ENCODE measurements around the gene BARHL1.

BARHL1 gene

DNA sequence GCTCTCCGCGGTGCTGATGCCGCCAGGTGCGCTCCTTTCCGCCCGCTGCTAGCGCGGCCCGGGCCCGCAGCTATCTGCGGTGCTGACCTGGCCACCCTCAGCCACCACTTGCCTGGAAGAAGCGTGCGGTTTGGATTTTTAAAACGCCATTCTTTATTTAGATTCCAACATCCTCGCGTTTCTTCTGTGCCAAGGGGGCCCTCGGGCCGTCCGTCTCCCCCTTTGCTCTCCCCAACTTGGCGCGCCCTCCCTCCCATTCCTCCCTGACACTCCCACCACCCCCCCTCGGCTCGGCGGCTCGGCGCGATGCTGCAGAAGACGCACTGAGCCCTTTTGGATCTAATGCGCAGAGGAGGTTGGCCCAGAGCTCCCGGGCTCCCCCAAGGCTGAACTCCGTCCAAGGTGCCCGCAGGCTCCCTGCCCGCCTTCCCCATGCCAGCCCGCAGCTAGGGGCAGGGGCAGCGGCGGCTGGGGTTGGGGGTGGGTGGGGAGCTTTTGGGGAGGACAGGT lies at the start of gene BARHL1:
Gene BARHL1 (plus strand): TSS at position 331 of the 510 bp plus-strand sequence. CDS start 192 bp downstream, outside the sequence.
- DNase-seq = no peak

DNA sequence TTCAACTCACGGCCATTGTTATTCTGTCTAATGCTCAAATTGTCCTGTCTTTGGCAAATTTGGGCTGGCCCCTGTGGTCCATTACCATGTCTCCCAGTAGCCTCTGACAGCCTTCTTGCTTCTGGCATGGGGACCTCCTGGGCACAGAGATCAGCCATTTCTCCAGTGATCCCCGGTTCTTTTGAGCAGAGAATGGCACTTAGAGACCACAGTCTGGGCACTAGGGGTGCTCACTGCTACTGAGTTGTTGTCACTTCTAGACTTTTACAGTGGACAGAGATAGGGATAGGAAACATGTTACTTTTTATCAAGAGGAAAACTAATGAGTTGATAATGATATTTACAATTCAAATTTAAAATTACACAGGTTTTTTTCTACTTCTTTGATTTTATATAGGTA lies 47.6 kb upstream of the BARHL1 start:
- DNase-seq = no peak

DNA sequence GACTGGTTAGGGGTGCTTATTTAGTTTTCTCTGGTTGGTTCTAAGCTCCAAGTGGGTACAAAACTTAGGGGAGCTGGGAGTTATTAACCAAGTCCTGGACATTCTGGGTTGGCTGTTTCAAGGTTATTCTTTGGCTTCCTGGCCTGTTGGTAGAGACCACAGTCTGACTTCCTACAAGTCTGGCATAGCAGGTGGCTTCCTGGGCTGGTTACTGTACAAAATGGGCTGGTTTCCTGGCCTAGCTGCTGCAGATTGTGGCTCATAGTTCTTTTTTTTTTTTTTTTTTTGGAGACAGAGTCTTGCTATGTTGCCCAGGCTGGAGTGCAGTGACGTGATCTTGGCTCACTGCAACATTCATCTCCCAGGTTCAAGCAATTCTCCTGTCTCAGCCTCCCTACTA lies 46.3 kb upstream of the BARHL1 start:
- no peak for DNase-seq

DNA sequence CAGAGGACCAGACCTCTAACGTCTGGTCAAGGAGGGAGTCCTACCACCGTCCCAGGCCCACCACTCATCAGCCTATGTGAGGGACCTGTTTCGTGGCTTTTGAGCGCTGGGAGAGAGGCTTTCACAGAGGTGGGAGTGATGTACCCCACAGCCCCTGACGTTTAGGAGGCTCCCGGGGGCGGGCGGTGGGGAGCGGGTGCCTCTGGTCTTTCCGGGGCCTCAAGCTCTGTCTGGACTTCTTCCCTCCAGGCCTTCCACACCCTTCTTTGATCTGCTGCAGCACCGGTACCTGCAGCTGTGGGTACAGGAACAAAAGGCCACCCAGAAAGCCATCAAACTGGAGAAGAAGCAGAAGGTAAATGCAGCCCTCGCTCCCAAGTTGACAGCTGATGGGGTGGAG lies 45.1 kb upstream of the BARHL1 start:
- no peak for DNase-seq

DNA sequence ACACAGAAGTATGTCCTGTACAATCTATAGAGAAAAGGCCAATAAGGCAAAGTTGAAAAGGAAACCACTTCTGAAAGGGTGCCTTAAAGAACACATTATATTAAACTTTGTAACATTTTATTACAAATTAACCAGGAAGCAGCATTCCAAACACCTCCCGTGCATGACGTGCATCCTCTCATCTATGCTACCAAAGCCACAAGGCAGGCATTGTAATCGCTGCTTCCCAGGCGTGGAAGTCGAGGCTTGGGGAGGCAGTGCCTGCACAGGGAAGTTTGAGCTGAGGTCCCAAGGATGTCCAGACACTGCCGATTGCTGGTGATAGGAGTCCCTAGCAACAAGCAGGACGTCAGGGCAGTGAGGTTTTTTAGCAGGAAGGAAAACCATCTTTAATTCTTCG lies 44.3 kb upstream of the BARHL1 start:
- DNase-seq = no peak

DNA sequence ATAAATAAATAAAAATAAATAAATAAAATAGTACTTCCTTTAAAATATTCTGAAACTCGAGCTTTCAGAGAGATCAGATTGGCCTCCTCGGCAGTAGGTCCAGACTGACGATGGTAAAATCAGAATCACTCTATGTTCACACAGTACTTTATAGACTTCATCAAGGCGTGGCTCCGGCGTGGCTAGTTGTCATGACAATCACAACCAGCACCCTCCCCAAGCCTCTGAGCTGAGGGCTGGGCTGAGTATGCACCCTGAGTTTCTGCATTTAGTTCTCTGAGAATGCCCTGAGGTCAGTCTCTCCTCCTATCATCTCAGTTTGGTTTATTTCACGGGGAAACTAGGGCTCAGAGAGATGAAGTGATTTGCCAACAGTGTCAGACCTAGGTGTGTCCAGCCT lies 43.3 kb upstream of the BARHL1 start:
- DNase-seq = no peak

DNA sequence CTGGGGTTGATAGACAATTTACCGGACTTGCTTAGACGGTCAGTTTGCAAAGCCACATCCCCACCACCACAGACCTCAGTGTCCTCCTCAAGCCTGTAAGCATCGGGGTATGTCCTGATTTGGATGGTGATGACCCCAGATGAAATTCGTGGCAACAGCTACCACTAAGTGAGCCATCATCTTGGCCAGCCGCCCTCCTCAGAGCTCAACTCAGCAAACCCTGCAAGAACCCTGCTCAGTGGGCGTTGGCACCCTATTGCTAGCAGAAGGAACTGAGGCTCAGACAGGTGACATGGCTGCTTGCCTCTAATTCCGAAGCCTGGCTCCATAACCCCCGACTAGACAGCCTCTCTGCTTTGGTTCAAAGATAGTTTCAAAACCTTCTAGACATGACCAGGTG lies 41.4 kb upstream of the BARHL1 start:
- no peak for DNase-seq

DNA sequence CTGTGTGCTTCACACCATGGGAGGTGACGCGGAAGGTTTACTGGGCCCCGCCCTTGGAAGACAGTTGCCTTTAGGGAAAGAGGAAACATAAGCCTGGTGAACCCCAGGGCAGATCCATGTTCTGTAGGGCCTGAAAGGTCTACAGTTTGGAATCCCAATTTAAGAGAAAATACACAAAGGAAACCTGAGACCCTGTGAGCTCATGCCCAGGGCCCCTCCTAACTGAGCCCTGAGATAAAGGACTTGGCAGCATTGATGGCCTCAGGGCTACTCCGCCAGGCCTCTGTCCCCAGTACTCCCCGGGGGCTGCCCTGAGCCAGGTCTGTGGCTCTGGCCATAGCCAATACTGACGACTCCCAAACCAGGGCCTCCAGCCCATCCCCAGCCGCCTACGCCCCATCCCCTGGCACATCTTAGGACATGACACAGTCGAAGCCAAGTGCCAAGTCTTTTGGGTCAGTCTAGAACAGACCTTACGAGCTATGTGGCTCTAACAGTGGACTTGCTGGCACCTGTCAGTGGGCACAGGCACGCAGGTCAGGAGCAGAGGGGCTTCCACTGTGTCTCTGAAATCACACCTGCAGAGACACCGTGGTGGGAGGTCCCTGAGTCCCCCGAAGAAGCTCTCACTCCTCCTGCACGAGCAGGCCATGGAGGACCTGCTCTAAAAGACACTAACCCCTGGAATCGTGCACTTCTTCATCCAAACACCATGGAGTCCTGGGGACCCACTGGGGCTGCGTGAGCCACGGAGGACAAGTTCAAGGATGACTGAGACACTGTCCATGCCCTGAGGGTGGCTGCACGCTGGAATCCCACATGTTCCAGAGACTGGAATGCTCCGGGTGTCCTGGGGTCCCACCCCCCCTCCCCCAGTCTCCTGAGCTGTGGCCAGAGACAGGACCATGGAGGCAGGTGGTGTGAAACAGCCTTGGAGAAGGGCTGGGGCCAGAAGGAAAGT lies 40.3 kb upstream of the BARHL1 start:
- no peak for DNase-seq

DNA sequence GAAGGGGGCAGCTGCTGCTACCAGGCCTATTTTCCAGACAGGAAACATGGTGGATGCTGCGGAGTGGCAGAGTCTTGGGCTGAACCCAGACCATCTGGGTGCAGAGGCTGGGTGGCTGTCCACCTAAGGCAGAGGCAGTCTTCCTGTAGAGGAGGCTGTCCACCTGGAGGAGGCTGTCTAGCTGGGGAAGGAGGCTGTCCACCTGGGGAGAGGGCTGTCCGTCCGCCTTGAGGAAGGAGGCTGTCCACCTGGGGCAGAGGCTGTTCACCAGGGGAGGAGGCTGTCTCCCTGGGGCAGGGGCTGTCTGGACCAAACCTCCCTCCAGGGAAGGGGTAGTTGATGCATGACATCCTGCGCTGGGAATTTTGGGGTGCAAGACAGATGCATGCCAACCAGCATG lies 39.2 kb upstream of the BARHL1 start:
- DNase-seq = no peak

DNA sequence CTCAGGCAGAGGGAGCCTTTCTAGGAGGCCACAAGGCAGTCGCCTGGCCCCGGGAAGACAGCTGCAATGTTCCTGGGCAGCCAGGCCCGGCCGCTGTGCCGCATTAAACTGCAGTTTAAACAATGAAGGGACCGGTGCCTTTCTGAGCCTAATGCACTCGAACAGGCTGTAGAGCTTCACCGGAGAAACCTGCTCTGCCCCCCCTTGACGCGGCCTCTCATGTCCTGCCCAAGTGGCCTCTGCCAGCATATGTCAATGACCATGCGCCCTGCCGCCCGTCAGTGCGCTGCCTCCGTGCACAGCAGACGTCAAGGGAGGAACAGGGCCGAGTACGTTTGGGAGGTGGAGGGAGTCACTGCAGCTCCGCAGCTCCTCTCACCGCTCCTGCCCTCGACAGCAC lies 38.4 kb upstream of the BARHL1 start:
- DNase-seq = no peak

DNA sequence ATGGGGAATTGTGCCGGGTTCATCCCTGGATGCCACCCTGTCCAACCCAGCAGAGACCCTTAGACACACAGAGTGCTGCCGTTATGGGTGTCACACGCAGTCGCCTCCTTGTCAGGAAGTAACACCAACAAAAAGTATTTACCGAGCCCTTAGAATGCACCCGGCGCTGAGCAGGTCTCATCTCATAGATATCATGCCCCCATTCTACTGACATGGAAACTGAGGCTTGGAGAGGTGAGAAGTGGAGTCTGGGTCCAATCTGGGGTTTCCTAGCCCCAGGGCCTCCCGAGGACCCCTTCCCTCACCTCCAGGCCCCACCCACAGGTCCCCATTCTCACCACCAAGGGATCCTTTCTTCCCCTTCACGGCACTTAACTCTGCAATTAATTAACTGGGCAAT lies 36.8 kb upstream of the BARHL1 start:
- no peak for DNase-seq

DNA sequence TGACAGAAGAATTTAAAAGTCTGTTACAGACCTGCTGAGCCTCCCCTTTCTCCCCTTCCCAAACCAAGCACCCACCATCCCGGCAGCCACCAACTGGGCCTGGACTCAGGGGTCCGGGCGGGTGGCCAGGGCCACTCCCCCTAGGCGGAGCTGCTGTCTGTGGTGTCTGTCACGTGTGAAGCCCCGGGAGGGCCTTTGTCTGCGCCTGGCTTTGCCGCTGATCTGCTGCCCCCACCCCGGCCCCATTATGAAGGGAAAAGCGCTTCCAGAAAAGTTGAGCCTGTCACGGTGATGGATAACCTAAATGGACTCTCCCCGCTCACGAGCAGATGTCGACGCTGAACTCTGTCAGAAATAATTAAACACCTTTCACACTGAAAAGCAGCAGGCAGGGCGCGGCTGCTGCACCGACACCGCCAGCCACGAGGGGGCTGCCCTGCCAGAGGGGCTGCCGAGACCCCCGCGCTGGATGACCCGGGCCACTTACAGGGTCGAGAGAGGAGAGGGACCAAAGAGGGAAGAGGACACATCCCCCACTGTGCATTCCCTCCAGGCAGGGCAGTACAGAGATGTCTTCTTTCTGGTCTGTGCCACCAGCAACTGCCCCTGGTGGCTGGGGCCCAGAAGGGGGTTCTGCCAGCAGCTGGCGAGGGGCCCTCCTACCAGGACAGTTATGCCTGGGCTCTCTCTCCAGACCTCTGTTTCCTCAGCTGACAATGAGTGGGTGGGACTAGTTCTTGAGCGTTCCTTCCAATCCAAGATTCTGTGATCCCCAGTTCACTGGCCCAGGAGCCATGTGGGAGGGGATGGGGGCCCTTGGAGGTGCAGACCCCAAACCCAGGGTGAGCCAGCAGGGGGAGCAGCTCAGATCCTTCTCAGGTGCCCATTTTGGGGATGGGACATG lies 36.0 kb upstream of the BARHL1 start:
- no peak for DNase-seq

DNA sequence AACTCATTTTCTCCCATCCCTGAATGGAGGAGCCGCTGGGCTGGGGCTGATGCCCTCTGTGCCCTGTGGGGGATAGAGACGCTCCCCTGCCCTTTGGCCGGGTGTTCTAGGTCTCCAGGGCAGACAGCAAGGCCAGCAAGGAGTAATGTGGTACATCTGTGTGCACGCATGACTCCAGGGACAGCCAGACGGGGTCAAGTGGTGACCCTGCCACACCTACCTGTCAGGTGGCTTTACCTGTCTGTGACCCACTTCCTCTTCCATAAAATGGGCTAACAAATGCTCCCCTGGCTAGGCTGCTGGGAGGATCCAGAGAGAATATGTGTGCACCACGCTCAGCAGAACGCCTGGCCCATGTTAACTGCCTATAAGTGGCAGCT lies 35.4 kb upstream of the BARHL1 start:
- no peak for DNase-seq

DNA sequence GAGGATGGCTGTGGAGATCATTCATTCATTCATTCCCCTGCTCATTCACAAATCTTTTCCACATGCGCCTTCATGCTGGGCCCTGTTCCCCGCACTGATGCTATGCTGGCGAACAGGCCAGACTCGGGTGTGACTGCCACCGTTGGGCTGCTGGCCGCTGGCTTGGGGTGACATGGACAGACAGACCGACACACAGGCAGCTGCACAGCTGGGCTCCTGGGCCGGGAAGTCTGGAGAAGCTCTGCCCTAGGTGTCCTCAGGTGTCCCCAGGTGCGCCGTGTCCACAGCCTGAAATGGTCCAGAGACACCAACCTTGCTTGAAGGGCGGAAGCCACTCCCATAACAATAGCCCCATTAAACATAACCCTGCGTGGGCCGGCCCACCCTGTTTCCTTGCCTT lies 35.0 kb upstream of the BARHL1 start:
- no peak for DNase-seq

DNA sequence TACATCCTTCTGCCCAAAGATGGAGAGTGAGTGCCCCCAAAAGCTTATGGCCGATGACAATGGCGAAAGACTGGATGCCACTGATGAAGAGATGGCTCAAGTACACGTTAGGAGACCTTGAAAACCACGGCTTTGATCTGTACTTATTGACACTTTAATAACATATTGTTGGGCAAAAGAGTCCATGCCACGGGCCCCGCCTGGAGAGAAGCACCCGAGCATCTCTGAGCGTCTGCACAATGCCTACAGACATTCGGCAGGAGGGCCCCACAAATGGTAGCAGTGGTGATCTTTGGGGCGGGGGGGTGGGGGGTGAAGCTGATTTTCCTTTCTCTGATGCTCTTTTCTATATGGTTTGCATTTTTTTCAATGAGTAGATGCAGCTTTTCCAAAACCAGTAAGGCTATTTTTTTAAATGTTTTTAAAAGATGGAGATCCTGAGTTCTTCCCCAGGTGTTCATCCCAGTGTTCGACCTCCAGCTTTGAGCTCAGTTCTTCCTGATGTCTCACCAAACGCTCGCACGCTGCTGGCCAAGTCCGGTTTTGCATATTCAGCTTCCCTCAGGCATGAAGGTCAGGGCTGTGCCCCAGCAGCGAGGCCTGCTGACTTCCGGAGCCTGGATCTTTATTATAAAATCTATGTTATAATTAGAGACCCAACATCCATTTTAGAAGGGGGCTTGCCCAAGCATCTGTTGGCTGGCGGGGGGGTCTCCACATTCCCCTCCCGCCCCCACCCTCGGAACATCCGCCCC lies 34.3 kb upstream of the BARHL1 start:
- DNase-seq = no peak

DNA sequence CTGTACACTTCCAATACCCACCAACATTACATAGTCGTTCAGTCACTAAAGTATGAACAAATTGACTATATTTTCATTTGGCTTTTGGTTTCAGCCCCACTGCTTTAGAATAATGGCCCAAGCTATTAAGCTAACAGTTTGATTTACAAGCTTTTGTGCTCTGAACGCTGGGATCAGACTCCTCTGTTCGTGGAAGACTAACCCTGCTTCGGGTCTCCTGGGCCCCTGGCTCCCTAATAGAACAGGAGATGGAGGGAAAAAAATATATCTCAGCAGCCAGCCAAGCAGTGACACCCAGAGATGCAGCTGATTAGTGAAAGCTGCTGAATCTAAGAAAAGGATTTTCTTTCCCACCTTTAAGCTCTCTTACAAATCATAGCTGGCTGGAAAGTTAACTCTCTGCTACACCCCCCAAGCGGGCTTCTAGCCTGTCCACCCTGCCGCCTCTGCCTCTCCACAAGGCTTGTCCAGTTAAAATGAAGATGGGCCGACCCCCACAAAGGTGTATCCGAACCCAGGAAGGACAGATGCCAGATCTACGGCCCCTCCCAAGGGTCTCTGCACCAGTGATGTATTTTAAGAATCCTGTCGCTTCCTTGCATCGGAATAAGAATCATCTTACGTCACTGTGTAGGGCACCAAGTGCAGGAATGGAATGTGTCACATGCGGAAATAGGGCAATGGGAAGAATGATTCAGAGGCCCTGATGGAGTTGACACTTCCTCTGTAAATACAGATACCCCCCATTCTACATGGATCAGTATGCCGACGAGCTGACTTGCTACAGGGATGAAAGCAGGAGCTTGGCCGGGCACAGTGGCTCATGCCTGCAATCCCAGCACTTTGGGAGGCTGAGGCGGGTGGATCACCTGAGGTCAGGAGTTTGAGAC lies 33.4 kb upstream of the BARHL1 start:
- no peak for DNase-seq

DNA sequence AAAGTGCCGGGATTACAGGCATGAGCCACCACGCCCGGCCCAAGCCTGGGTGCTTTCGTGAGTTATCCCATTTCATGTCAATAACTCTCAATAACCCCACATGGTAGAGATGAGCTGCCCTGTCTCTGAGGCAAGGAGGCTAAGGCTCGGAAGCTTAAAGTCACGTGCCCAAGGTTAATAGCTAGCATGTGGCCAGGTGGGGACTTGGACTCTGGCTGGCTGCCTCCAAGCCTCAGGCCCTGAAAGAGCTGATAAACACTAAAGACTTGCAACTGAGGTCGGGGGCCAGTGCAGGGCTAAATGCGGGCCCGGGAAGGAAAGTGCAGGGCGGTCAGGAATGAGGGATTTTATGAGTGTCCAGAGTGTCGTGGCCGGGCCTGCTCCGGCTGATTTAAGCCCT lies 30.9 kb upstream of the BARHL1 start:
- DNase-seq = no peak

DNA sequence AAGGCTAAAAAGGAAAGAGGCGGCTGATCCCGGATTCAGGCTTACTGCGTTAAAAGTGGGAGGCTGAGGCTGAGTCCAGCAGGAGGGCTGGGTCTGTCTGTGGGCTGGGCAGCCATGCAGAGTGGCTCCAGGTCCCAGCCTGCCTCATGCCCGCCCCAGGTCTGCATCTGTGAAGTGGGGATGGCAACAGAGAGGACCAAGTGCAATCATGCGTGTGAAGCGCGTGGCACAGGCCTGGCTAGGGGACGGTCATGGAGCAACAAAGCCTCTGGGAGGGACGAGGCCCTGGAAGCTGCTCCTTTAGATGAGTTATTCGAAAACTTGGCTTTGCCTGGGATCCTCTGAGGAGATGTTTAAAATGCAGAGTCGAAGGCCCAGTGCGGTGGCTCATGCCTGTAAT lies 30.4 kb upstream of the BARHL1 start:
- no peak for DNase-seq

DNA sequence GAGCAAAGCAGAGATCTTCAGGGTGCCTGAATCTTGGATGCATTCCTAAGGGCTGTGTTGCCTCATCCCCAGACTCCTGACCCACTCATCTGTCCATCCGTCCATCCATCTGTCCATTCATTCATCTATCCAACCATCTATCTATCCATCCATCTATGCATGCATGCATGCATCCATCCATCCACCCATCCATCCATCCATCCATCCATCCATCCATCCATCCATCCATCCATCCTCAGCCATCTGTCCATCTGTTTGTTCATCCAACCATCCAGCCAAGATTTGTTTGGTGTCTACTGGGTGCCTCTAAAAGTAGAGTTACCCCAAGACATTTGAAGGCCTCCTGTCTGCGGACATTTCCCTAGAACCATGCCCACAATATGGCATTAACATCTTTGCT lies 27.7 kb upstream of the BARHL1 start:
- no peak for DNase-seq

DNA sequence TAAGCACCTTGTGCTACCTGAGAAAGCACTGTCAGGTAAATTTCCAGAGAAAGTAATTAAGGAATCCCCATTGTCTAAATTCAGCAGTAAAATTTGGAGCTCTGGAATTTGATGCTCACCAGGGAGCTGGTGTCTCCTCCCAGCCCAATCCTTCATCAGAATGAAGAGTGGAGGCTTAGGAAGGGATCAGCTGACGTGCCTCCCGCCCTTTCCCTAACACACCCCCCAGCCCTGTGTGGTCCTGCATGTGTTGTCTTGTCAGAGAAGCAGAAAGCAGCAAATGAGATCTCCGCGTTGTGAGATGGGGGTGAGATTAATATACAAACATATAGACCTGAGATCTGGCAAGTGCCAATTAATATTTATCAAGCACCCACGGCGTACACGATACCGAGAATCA lies 26.9 kb upstream of the BARHL1 start:
- DNase-seq = no peak

DNA sequence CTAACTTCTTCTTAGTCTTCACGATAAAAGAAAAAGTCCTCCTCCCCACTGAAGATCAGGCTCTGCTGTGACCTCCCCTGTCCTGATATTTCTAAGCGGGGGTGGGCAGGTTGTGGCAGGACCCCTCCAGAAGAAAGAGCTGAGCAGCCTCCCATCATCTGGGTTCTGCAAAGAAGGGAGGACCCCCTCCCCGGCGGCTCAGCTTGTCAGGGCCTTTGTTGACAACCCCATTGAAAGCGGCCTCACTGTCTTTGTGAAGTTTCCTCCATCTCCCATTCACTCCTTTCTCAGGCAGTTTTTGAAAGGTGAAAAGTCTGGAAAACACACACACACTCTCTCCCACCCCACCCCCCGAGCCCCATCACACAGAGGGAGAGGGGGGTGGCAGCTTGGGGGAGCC lies 26.2 kb upstream of the BARHL1 start:
- DNase-seq = no peak

DNA sequence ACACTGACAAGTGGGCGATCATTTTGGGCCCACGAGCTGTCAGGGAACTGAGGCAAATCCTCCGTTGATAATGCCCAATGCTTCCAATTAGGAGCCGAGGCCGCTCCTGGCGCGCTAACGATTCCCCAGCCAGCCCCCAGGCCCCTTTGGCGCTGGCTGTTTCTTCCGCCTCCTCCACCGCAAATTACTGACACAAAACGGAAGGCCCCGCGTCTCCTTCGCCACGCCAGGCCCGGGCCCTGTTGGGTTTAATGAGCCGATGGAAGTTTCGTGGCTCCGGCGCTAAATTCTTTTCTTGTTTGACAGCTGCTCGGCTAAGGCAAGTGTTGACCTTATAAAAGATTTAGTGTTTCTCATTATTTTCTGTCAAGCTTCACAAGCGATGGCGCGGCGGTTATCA lies 25.7 kb upstream of the BARHL1 start:
- DNase-seq = no peak
